ENCODE results near the gene ATP1B3. TPM values are rescaled to one million over a fixed set of nuclear protein-coding genes. Genes with fewer than 3 reads are reported as not detected.

The ATP1B3 gene
- total and polyA plus RNA-seq, 2 of the 13 experiments (the other 11 are each of a cell fraction or from before 2014, with no cell fraction given): 84.3 to 93.6 TPM

DNA sequence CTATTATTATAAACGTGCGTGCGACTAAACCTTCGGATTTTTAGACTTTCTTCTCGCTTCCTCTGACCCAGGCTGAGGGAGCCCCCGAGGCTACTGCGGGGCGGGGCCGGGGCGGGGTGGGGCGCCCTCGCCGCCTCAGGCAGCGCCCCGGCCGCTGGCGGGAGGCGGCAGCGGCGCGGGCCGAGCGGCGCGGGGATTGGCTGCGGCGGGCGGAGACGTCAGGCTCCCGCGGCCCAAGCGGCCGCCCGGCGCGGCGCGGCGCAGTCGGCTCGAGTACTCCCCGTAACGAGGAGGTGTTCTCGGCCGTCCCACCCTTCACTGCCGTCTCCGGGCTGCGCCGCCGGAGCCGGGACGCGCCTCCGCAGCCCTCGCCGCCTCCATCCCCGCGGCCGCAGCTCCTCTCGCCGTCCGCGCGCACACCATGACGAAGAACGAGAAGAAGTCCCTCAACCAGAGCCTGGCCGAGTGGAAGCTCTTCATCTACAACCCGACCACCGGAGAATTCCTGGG lies at the start of gene ATP1B3 (continued):
- TF ChIP-seq HOXD1 (CRISPR knock-in tag; IDR thresholded peaks at IDR 0.05) (no peak), MAF1 (CRISPR knock-in tag; IDR thresholded peaks at IDR 0.05; ENCODE audit: borderline replicate concordance) (peak; percentile 28; the same call in 1 of the 2 replicates), HMG20A (CRISPR knock-in tag; IDR thresholded peaks at IDR 0.05; ENCODE audit: borderline replicate concordance) (0 out of 2 replicates have a peak, but pooled peaks have one; percentile 7), TGIF2 (CRISPR knock-in tag; IDR thresholded peaks at IDR 0.05) (0 out of 2 replicates have a peak, but pooled peaks have one; percentile 22), ZNF652 (CRISPR knock-in tag; IDR thresholded peaks at IDR 0.05; ENCODE audit: borderline replicate concordance, low read depth) (no peak), ZNF292 (CRISPR knock-in tag; IDR thresholded peaks at IDR 0.05; ENCODE audit: borderline replicate concordance, low read depth) (no peak), ZBED4 (CRISPR knock-in tag; IDR thresholded peaks at IDR 0.05; ENCODE audit: borderline replicate concordance) (peak; percentile 84; the same call in 1 of the 2 replicates), RBM39 (IDR thresholded peaks at IDR 0.05; ENCODE audit: low read depth, low read length, poor library complexity, severe bottlenecking) (peak; percentile 67), KLF15 (CRISPR knock-in tag; IDR thresholded peaks at IDR 0.05; ENCODE audit: borderline replicate concordance) (no peak), XRCC5 (optimal IDR thresholded peaks at IDR 0.05; ENCODE audit: low read length) (no peak), ZNF562 (CRISPR knock-in tag; IDR thresholded peaks at IDR 0.05; ENCODE audit: borderline replicate concordance) (no peak), PRMT3 (CRISPR knock-in tag; IDR thresholded peaks at IDR 0.05; ENCODE audit: borderline replicate concordance, low read depth) (0 out of 2 replicates have a peak, but pooled peaks have one; percentile 1)
- TF ChIP-seq, protein P1, sequence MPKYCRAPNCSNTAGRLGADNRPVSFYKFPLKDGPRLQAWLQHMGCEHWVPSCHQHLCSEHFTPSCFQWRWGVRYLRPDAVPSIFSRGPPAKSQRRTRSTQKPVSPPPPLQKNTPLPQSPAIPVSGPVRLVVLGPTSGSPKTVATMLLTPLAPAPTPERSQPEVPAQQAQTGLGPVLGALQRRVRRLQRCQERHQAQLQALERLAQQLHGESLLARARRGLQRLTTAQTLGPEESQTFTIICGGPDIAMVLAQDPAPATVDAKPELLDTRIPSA (CRISPR knock-in tag; IDR thresholded peaks at IDR 0.05; ENCODE audit: borderline replicate concordance): peak; percentile 9; the same call in 1 of the 2 replicates
- TF ChIP-seq, protein P2, sequence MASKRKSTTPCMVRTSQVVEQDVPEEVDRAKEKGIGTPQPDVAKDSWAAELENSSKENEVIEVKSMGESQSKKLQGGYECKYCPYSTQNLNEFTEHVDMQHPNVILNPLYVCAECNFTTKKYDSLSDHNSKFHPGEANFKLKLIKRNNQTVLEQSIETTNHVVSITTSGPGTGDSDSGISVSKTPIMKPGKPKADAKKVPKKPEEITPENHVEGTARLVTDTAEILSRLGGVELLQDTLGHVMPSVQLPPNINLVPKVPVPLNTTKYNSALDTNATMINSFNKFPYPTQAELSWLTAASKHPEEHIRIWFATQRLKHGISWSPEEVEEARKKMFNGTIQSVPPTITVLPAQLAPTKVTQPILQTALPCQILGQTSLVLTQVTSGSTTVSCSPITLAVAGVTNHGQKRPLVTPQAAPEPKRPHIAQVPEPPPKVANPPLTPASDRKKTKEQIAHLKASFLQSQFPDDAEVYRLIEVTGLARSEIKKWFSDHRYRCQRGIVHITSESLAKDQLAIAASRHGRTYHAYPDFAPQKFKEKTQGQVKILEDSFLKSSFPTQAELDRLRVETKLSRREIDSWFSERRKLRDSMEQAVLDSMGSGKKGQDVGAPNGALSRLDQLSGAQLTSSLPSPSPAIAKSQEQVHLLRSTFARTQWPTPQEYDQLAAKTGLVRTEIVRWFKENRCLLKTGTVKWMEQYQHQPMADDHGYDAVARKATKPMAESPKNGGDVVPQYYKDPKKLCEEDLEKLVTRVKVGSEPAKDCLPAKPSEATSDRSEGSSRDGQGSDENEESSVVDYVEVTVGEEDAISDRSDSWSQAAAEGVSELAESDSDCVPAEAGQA (IDR thresholded peaks at IDR 0.05; ENCODE audit: low read depth): no peak
- TF ChIP-seq, protein P2 (CRISPR knock-in tag; IDR thresholded peaks at IDR 0.05; ENCODE audit: borderline replicate concordance): 0 out of 2 replicates have a peak, but pooled peaks have one; percentile 7

Data from HepG2 (cell line).